CMK (cell line): Measurements from ENCODE around the gene RAPGEF1.
"Not testable (repeated sequence)": the region's sequence is repeated elsewhere in the genome, so short reads cannot be mapped to it uniquely, and the experiment has no call there.

Experiments used
- DNase-seq: peaks from one replicate; pipeline ENCODE4 v3.0.0-alpha.2; 2010; ENCODE audit warnings: low read depth

RAPGEF1 gene

DNA sequence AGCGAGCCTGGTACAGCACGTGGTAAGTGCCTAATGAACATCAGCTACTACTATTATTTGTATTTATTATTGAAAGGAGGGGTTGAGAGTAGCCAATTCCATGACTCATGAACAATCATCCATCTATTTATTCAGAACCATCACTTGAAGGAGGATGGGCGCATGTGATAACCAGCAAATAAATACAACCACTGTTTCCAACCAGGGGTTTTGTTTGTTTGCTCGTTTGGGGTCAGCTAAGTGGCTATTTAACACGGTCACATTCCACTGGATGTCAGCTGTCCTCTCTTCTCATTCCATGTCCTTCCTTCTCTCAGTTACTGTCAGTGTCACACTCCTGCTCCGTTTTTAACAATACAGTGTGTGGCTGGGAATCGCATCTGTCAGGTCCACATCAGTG, 8.6 kb downstream of the RAPGEF1 start:
- no peak for DNase-seq

GRCh38 chr9:131728961-131729360, 10.9 kb downstream of the RAPGEF1 start:
- no peak for DNase-seq

GRCh38 chr9:131728546-131728910, 11.3 kb downstream of the RAPGEF1 start:
- DNase-seq: no peak

- DNase-seq: no peak
Measured at GRCh38 chr9:131727795-131728545, 11.9 kb downstream of the RAPGEF1 start.

DNA sequence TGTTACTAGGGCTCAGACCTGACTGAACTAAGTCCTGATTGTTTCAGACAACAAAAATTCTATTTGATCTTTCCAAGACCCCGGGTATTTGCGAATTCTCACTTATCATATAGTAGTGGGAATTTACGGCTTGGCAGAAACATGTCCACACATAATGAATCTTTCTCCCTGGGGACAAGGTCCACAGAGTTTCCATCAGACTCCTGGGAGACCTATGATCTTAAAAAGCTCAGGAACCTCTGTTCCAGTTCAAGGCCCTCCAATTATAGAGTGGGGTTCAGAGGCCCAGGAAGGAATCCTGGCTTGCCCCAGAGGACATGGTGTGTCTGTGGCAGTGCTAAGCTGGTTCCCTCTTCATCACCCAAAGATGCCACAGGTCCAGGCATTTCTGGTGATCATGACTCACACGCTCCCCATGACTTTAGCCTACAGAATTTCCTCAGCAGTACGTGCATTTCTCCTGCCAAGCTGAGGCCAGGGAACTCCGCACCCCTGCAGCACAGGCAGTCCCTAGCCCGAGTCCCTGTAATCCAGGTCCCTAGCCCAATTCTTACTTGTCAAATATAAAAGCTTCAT, 12.6 kb downstream of the RAPGEF1 start:
- no peak for DNase-seq

DNA sequence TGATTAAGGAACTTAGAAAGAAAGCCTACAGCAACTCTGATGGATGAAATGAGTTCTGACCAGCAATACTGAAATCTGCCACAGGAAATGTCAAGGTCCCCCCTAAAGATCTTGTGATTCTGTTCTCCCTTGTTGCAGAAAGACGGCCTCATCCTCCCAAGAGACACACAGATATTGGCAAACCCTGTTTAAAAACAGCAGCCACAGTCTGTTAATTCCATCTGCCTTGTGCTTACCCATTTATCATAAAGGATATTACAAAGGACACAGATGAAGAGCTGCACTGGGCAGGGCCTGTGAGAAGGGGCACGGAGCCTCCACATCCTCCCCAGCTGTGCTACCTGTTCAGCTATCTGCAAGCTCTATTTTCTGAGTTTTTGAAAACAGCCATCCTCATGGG, 15.2 kb downstream of the RAPGEF1 start:
- no peak for DNase-seq

- DNase-seq: no peak
Measured at GRCh38 chr9:131723632-131724031, 16.2 kb downstream of the RAPGEF1 start.

GRCh38 chr9:131722255-131722654, 17.6 kb downstream of the RAPGEF1 start:
- DNase-seq: no peak

DNA sequence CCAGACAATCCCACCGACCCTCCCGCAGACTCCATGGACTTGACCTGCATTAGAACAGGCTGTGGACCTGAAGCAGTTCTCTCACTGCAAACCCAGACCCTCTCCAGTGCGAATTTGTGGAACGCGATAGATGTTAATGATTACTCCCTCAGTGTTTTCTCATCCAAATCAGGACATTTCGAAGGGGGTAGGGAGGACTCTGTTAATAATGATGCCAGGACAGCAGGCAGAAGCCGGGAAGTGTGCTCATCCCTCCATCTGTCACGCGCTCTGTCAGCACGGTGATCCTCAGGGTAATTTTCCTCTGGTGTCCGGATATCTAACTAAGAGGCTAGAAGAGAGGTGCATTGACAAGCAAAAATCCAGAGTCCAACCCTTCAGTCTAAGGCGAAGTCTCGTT, 18.8 kb downstream of the RAPGEF1 start:
- DNase-seq: no peak

DNA sequence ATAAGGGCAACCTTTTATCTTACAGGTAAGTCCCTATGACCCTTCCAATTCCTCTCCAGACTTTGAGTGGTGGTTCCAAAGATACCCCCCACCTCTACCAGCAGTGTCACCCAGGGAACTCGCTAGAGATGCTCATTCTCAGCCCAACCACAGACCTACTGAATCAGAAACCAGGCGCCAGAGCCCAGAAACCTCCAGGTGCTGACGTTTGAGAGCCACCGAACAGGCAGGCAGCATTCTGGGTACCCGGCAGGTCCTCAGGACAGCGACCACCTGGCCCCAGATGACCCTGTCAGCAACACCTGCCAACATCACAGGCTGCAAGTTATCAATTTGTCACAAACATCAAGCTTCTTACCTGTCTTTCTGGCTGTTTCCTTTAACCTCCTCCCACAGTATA, 19.5 kb downstream of the RAPGEF1 start:
- DNase-seq: no peak

- DNase-seq: no peak
Measured at GRCh38 chr9:131719262-131719908, 20.5 kb downstream of the RAPGEF1 start.

GRCh38 chr9:131717719-131718460, 22.0 kb downstream of the RAPGEF1 start:
- DNase-seq: no peak

DNA sequence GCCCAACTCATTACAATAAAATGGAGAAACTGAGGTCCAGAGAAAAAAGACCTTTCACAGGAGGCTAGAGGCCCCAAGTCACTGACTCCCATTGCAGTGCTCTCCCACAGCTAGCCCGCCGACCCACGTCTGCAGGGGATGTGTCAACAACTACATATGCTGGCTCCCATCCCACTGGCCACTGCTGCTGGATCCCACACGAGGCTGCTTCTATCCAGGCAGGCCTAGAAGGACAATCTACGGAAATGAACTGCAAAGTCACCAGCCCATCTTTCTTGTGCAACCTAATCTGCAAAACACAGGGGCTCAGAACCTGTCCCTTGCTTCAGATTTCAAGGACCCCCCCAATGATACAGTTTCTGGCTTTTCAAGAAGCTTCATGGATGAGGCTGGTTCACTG, 24.0 kb downstream of the RAPGEF1 start:
- no peak for DNase-seq

- no peak for DNase-seq
Measured at GRCh38 chr9:131714821-131715220, 25.1 kb downstream of the RAPGEF1 start.

DNA sequence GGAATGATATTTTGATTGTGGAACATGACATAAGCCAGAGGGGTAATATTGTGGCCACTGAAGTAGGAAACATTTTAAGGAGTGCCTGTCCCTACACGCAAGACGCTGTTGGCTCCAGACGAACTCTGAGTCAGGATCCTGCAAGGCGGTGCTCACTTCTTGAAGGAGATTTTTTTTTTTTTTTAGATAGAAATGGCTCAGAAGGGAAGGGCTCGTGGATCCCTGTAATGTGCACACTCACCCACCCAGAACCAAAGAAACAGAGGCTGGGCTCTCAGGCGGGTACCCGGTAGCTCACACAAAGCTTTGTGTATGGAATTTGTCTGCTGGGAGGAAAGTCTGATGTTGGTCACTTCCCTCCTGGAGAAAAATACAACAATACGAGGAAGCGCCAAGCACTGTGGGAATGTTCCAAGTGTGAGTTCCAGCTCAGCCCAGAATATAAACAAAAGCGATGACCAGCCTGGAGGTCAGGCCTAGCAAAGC, 25.7 kb downstream of the RAPGEF1 start:
- no peak for DNase-seq

DNA sequence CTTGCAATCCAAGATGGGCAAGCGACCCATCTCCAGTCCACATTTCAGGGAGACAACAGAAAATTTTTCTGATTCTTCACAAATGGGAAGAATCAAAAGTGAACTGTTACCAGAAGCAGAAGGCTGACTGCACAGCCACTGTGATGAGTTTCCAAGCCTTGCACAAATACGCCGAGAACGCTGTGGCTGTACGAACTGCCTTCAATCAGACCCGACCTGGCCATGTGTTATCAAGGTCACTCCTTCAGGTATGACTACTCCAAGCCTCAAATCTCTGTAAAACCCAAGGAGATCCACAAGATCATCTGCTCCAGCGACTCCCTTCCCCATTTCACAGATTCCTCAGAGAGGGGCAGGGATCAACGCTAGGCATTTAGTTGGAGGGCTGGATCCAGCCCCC, 26.9 kb downstream of the RAPGEF1 start:
- DNase-seq: no peak

GRCh38 chr9:131712151-131712716, 27.6 kb downstream of the RAPGEF1 start:
- DNase-seq: no peak

GRCh38 chr9:131709771-131710431, 30.0 kb downstream of the RAPGEF1 start:
- no peak for DNase-seq

GRCh38 chr9:131709010-131709770, 30.7 kb downstream of the RAPGEF1 start:
- DNase-seq: not testable (repeated sequence)

GRCh38 chr9:131708226-131709002, 31.5 kb downstream of the RAPGEF1 start:
- no peak for DNase-seq
